ENCODE data around the gene LIMD2. TPM values are rescaled to one million over a fixed set of nuclear protein-coding genes. Genes with fewer than 3 reads are reported as not detected.

The LIMD2 gene
- total and polyA plus RNA-seq, 9 donors = 1.5 to 13.2 (median 9.0) TPM

DNA sequence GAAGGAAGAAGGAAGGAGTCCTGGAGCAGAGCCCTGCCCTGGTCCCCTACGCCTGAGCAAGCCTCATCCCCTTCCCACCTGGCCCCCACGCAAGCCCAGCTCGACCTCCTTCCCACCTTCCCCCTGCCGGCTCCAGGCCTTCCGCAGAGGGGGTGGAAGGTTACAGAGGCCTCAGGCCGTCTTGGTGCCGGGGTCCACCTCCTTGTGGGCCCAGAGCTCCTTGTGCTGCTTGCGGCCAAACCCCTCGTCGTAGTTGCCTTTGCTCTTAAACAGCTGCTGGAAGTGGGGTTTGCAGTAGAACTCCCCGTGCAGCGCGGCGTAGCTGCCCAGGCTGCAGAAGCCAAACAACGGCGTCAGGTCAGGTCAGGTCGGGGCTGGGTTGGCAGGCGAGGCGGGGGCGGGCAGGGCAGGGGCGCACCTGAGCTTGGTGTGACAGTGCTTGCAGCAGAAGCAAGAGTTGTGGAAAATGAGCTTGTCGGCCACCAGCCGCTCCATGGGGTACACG, 1.5 kb downstream of the LIMD2 start:
- 58 to 76% (median 74%) methylated on average over 22 to 24 of the region's 24 CpGs for WGBS, 3 donors
- Histone ChIP-seq H3K4me1 (ENCODE audit: insufficient read depth) (peaks cover 7% of the 10 kb centered on the region), H3K9me3 (no peaks in the 10 kb centered on the region), H3K4me3 (no peak overlapping the region), H3K27ac (no peak overlapping the region), H3K27me3 (no peaks in the 10 kb centered on the region), H3K36me3 (no peaks in the 10 kb centered on the region)
- intact Hi-C loops (cut with DNase I) = no loop called here
- no peak for DNase-seq
- TF ChIP-seq POLR2A (IDR thresholded peaks at IDR 0.05) (no peak), EP300 (IDR thresholded peaks at IDR 0.05) (no peak)
- TF ChIP-seq, protein P1, sequence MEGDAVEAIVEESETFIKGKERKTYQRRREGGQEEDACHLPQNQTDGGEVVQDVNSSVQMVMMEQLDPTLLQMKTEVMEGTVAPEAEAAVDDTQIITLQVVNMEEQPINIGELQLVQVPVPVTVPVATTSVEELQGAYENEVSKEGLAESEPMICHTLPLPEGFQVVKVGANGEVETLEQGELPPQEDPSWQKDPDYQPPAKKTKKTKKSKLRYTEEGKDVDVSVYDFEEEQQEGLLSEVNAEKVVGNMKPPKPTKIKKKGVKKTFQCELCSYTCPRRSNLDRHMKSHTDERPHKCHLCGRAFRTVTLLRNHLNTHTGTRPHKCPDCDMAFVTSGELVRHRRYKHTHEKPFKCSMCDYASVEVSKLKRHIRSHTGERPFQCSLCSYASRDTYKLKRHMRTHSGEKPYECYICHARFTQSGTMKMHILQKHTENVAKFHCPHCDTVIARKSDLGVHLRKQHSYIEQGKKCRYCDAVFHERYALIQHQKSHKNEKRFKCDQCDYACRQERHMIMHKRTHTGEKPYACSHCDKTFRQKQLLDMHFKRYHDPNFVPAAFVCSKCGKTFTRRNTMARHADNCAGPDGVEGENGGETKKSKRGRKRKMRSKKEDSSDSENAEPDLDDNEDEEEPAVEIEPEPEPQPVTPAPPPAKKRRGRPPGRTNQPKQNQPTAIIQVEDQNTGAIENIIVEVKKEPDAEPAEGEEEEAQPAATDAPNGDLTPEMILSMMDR (IDR thresholded peaks at IDR 0.05) = no peak

DNA sequence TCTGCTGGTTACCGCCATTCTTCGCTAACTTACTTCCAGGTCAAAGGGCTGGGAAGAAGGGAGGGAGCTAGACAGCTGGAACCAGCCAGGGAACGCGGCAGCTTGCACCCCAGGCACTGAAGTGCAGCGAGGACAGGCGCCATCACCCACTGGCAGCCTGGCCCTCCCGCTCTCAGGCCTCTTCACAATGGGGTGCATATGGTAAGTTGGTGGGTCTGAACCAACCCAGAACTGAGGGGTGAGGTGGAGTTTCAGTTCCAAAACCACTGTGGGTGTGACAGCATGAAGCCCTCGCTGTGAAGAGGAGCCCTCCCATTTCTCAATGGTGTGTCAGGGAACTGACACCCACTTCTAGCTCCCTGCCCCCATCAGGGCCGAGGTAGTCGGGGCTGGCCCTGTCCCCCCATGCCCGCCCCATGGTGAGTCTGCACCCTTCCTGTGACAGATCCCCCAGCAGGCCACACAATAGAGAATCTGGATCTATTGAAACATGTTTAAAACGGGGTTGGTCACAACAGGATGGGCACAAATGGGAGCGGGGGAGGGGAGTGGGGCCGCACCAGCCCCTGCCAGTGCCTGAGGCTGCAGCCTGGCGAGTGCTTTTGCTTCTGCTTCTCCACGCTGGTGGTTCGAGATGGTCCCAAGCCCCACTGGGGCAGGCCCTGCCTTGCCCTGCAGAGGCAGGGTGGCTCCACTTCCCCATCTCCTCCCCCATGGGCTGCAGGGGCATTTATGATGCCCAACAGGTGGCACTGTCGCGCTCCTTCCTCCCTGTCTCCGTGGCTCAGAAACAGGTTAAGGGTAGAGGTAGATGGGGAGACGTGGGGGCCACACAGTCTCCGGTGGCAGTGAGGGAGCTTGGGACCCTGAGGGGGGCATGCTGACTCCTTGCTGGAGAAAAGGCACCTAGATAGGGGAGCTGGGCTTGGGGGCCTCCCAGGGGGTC, 2.3 kb downstream of the LIMD2 start:
- intact Hi-C loops (cut with DNase I) = no loop called here
- 80 to 84% (median 82%) methylated on average over 22 of the region's 22 CpGs for WGBS, 3 donors
- H3K9me3 ChIP-seq = no peaks in the 10 kb centered on the region
- no peak overlapping the region for H3K4me3 ChIP-seq
- H3K4me1 ChIP-seq (ENCODE audit: insufficient read depth) = peaks cover 7% of the 10 kb centered on the region
- DNase-seq = peak in 1 of 5 donors; percentile 42
- no peak overlapping the region for H3K27ac ChIP-seq
- no peaks in the 10 kb centered on the region for H3K36me3 ChIP-seq
- H3K27me3 ChIP-seq = no peaks in the 10 kb centered on the region
- no peak for TF ChIP-seq EP300 (IDR thresholded peaks at IDR 0.05)
- TF ChIP-seq, protein P1 (IDR thresholded peaks at IDR 0.05) = no peak
- TF ChIP-seq POLR2A (IDR thresholded peaks at IDR 0.05) = no peak

DNA sequence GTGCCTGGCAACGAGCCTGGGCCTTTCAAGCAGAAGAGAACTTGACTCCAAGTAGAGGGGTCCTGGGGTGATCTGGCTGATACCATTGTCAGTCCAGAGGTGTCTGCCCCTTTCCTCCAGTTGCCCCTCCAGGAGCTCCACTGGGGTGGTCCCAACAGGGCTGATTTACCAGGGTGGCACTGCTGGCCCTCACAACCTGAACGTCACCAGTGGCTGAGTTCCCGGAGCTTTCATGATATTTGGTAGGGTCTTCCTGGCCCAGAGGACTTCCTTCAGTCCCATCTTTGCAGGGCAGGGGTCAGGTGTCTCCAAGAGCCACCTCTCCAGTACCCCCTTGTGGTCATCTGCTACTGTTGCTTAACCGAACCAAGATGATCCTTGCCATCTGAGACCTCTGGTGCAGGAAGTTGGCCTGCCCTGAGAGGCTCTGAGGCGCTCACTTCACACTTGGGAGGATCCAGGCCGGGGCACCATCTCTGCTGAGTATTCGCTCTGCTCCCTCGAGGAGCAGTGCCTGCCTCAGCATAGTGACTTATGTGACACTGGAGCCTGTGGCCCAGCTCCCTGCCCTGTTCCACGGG, 3.5 kb downstream of the LIMD2 start:
- H3K36me3 ChIP-seq = no peaks in the 10 kb centered on the region
- H3K9me3 ChIP-seq = no peaks in the 10 kb centered on the region
- H3K4me1 ChIP-seq (ENCODE audit: insufficient read depth) = peaks cover 7% of the 10 kb centered on the region
- no peak for DNase-seq
- no peak overlapping the region for H3K27ac ChIP-seq
- intact Hi-C loops (cut with DNase I) = no loop called here
- no peak overlapping the region for H3K4me3 ChIP-seq
- no peak for TF ChIP-seq POLR2A (IDR thresholded peaks at IDR 0.05)
- H3K27me3 ChIP-seq = no peaks in the 10 kb centered on the region
- 73 to 78% (median 75%) methylated on average over 9 of the region's 9 CpGs for WGBS, 3 donors

DNA sequence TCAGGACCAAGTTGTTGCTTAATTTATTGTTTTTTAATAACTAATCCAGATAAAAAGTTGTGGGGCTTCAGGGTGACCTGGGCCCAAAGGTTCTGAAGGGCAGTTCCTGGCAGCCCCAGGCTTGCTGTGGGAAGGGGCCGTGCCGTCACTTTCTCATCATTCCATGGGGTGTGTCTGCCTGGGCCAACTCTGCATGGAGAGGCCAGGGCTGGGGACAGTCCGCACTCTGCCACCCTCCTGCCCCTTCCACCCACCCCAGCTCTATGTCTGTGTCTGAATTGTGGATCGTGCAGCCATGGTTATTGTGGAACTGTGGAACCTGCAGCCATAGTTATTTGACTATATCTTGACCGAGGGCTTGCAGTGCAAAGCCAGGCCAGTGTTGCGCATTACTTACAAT, 4.0 kb downstream of the LIMD2 start:
- DNase-seq = no peak
- TF ChIP-seq POLR2A (IDR thresholded peaks at IDR 0.05) (no peak), EP300 (IDR thresholded peaks at IDR 0.05) (no peak)
- TF ChIP-seq, protein P1 (IDR thresholded peaks at IDR 0.05) = no peak
- Histone ChIP-seq H3K36me3 (no peaks in the 10 kb centered on the region), H3K27ac (no peak overlapping the region), H3K9me3 (no peaks in the 10 kb centered on the region), H3K4me3 (no peak overlapping the region), H3K27me3 (no peaks in the 10 kb centered on the region), H3K4me1 (ENCODE audit: insufficient read depth) (peaks cover 7% of the 10 kb centered on the region)
- 80 to 85% (median 84%) methylated on average over 6 of the region's 6 CpGs for WGBS, 3 donors
- intact Hi-C loops (cut with DNase I) = no loop called here
